Measurements from ENCODE around the gene DOCK10. TPM values are rescaled to one million over a fixed set of nuclear protein-coding genes. Genes with fewer than 3 reads are reported as not detected.

Gene DOCK10
- total RNA-seq, 2 experiments from 2014 or later, result 191 to 198 TPM

DNA sequence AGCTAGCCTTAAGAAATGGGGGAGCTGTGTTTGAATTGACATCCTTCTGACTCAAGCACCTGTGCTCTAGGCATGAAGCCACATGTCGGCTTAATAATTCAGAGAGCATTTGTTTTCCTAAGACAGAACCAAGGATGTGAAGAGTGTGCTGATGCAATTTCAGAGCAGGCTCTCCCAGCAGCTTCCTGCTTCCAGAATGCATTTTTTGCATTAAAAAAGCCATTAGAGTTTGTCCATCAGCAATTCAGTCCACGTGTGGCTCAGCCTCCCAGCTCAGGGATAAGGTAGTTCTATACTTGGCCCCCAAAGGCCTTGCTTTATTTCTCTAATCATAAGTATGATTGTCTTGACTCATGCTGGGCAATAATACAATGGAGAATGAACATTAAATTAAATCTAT is 37.7 kb downstream of the DOCK10 start:
- POLR2A ChIA-PET, result interaction anchor here (0.6 to 0.7 kb wide), 2 partner anchors 36 to 121 kb away, joined by 3 read pairs; no protein-coding TSS in a partner anchor
- DNase-seq (no peak), ATAC-seq (no peak)
- no peak overlapping the region for H3K4me3 Mint-ChIP-seq
- intact Hi-C loops (cut with micrococcal nuclease), result loop anchor here (5.0 to 10.0 kb wide), 3 partner anchors 57 to 210 kb away; no protein-coding TSS in a partner anchor
- CTCF ChIA-PET, result interaction anchor here (0.8 to 4.7 kb wide), 8 partner anchors 11 to 119 kb away, joined by 3 to 54 read pairs (median 15); no protein-coding TSS in a partner anchor
- TF ChIP-seq, protein P1, sequence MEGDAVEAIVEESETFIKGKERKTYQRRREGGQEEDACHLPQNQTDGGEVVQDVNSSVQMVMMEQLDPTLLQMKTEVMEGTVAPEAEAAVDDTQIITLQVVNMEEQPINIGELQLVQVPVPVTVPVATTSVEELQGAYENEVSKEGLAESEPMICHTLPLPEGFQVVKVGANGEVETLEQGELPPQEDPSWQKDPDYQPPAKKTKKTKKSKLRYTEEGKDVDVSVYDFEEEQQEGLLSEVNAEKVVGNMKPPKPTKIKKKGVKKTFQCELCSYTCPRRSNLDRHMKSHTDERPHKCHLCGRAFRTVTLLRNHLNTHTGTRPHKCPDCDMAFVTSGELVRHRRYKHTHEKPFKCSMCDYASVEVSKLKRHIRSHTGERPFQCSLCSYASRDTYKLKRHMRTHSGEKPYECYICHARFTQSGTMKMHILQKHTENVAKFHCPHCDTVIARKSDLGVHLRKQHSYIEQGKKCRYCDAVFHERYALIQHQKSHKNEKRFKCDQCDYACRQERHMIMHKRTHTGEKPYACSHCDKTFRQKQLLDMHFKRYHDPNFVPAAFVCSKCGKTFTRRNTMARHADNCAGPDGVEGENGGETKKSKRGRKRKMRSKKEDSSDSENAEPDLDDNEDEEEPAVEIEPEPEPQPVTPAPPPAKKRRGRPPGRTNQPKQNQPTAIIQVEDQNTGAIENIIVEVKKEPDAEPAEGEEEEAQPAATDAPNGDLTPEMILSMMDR (IDR thresholded peaks at IDR 0.05), result no peak
- peaks cover 90% of the 10 kb centered on the region for H3K4me1 Mint-ChIP-seq (ENCODE audit: low read depth)
- H3K9me3 Mint-ChIP-seq, result no peaks in the 10 kb centered on the region
- H3K27me3 Mint-ChIP-seq, result no peaks in the 10 kb centered on the region
- peak overlapping the region; percentile 79 for H3K27ac Mint-ChIP-seq
- peaks cover 39% of the 10 kb centered on the region for H3K36me3 Mint-ChIP-seq (ENCODE audit: low read depth)

DNA sequence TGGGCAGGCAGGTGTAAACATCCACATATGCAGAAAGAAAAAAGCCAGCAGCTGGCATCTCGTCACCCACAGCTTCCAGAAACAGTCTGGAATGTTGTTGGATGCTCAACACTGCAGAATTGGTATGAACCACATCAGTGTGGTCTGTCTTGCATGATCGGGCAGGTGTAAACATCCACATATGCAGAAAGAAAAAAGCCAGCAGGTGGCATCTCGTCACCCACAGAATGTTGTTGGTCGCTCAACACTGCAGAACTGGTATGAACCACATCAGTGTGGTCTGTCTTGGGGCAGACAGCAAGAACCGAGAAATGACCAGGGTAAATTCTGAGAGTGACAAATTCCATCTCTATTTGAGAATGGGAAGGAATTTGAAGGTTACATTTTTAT is 39.6 kb downstream of the DOCK10 start:
- peaks cover 44% of the 10 kb centered on the region for H3K36me3 Mint-ChIP-seq (ENCODE audit: low read depth)
- H3K4me3 Mint-ChIP-seq, result no peak overlapping the region
- peaks cover 85% of the 10 kb centered on the region for H3K4me1 Mint-ChIP-seq (ENCODE audit: low read depth)
- TF ChIP-seq, protein P1 (IDR thresholded peaks at IDR 0.05), result peak; percentile 33
- peak; percentile 61 for DNase-seq
- peak; percentile 67 for ATAC-seq
- H3K9me3 Mint-ChIP-seq, result no peaks in the 10 kb centered on the region
- ChIA-PET CTCF (interaction anchor here (0.6 to 4.7 kb wide), 36 partner anchors 9 to 658 kb away, joined by 3 to 54 read pairs (median 5); partner anchors contain the start of gene DOCK10), POLR2A (interaction anchor here (1.4 to 3.0 kb wide), 6 partner anchors 39 to 92 kb away, joined by 3 to 14 read pairs (median 8); partner anchors contain the start of gene DOCK10)
- H3K27me3 Mint-ChIP-seq, result no peaks in the 10 kb centered on the region
- intact Hi-C loops (cut with micrococcal nuclease), result loop anchor here (2.0 to 10.0 kb wide), 4 partner anchors 55 to 208 kb away; no protein-coding TSS in a partner anchor
- peak overlapping the region; percentile 83 for H3K27ac Mint-ChIP-seq

DNA sequence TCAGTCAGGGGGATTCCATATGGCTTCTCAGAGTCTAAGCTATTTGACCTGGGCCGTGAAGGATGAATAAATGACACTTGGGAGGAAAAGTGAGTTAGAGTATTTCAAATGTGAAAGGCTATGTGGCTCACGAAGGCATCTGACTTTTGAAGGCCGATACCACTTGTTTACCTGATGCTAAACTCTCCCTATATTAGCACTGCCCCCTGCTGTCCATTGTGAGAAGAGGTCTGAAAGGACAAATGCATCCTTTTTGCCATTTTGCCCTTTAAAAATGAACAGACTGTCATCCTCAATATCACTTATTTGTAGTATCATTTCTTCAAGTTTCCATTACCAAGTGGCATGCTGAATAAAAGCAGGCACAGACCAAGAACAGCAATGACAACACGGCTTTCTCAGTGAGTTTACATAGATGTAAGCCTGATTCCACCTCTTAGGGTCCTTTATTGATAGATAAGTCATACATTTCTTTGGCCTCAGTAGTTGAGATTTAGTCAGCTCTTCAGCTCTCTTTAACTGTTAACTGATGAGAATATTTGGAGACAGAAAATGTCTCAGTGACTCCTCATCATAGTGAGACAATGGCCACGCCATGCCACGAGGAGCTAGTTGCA is 40.1 kb downstream of the DOCK10 start:
- no peaks in the 10 kb centered on the region for H3K27me3 Mint-ChIP-seq
- intact Hi-C loops (cut with micrococcal nuclease), result loop anchor here (2.0 to 10.0 kb wide), 4 partner anchors 55 to 207 kb away; no protein-coding TSS in a partner anchor

DNA sequence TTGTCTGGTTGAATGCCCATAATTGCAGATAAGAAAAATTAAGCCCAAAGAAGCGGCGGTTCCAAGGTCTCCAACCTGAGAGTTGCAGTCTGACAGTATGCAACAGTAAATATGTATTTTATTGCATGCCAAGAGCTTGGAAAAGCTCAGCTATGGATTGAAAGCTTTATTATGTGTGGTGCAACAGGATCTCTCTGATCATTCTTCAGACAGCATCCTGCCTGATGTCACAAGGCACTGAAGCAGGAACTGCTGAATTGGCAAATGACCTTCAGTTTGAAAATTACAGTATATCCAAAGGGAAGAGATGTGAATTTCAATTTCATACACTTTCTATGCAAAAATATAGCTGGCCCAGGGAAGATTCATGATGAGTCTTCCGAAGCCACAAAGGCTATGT is 42.5 kb downstream of the DOCK10 start:
- CTCF ChIA-PET, result interaction anchor here (0.7 to 4.7 kb wide), 6 partner anchors 9 to 69 kb away, joined by 3 to 31 read pairs (median 9); no protein-coding TSS in a partner anchor

More for the DNA sequence above, 40.1 kb downstream of the DOCK10 start:
- ChIA-PET CTCF (interaction anchor here (0.6 to 4.7 kb wide), 44 partner anchors 9 to 1307 kb away, joined by 3 to 54 read pairs (median 4); partner anchors contain the start of gene DOCK10), POLR2A (interaction anchor here (1.2 to 3.0 kb wide), 7 partner anchors 15 to 92 kb away, joined by 3 to 14 read pairs (median 8); partner anchors contain the start of gene DOCK10)
- DNase-seq (peak; percentile 80), ATAC-seq (peak; percentile 72)
- Mint-ChIP-seq H3K4me1 (ENCODE audit: low read depth) (peaks cover 83% of the 10 kb centered on the region), H3K27ac (peak overlapping the region; percentile 83), H3K36me3 (ENCODE audit: low read depth) (peaks cover 46% of the 10 kb centered on the region), H3K9me3 (no peaks in the 10 kb centered on the region), H3K4me3 (no peak overlapping the region)
- TF ChIP-seq, protein P1 (IDR thresholded peaks at IDR 0.05), result peak; percentile 76

More for the DNA sequence above, 42.5 kb downstream of the DOCK10 start:
- Mint-ChIP-seq H3K27me3 (no peaks in the 10 kb centered on the region), H3K4me1 (ENCODE audit: low read depth) (peaks cover 82% of the 10 kb centered on the region), H3K4me3 (no peak overlapping the region), H3K36me3 (ENCODE audit: low read depth) (peaks cover 45% of the 10 kb centered on the region), H3K27ac (peak overlapping the region; percentile 21), H3K9me3 (no peaks in the 10 kb centered on the region)
- POLR2A ChIA-PET, result interaction anchor here (1.0 to 1.5 kb wide), 4 partner anchors 11 to 55 kb away, joined by 3 to 4 read pairs (median 3); no protein-coding TSS in a partner anchor
- ATAC-seq, result no peak
- intact Hi-C loops (cut with micrococcal nuclease), result loop anchor here (5.0 to 10.0 kb wide), 3 partner anchors 52 to 205 kb away; no protein-coding TSS in a partner anchor
- TF ChIP-seq, protein P1 (IDR thresholded peaks at IDR 0.05), result no peak
- no peak for DNase-seq

Measured in activated CD8-positive, alpha-beta T cell treated with anti-CD3 and anti-CD28 coated beads for 36 hours (primary cell).